BE2C (cell line): Measurements from ENCODE around the gene C1QTNF3.

Experiments used
- DNase-seq: peaks from one replicate; pipeline ENCODE4 v3.0.0-alpha.2; 2020
- H3K27me3 ChIP-seq: fragments of 250-450 bp; sonication (Bioruptor Pico); 2 replicates; pipeline ENCODE4 v1.5.1; 2020; ENCODE audit warnings: mild to moderate bottlenecking
- H3K36me3 ChIP-seq: fragments of 250-450 bp; sonication (Bioruptor Pico); 2 replicates; pipeline ENCODE4 v1.5.1; 2020; ENCODE audit warnings: mild to moderate bottlenecking
- H3K4me1 ChIP-seq: fragments of 250-450 bp; sonication (Bioruptor Pico); 2 replicates; pipeline ENCODE4 v1.5.1; 2020
- H3K4me3 ChIP-seq: 2 replicates; pipeline ENCODE4 v1.5.1; 2011; ENCODE audit warnings: low read depth, low read length
- H3K9me3 ChIP-seq: fragments of 250-450 bp; sonication (Bioruptor Pico); 2 replicates; pipeline ENCODE4 v1.5.1; 2020
- TF ChIP-seq, protein P1 (sequence below): IDR thresholded peaks from 2 replicates; pipeline ENCODE4 v1.5.1; 2012; ENCODE audit warnings: mild to moderate bottlenecking, low read depth, low read length

Gene C1QTNF3

GRCh38 chr5:33968211-33969005 is 74.6 kb downstream of the C1QTNF3 start:
- H3K9me3 ChIP-seq: no peaks in the 10 kb centered on the region
- peaks cover 11% of the 10 kb centered on the region for H3K27me3 ChIP-seq
- no peaks in the 10 kb centered on the region for H3K36me3 ChIP-seq
- peak; percentile 26 for DNase-seq
- TF ChIP-seq, protein P1, sequence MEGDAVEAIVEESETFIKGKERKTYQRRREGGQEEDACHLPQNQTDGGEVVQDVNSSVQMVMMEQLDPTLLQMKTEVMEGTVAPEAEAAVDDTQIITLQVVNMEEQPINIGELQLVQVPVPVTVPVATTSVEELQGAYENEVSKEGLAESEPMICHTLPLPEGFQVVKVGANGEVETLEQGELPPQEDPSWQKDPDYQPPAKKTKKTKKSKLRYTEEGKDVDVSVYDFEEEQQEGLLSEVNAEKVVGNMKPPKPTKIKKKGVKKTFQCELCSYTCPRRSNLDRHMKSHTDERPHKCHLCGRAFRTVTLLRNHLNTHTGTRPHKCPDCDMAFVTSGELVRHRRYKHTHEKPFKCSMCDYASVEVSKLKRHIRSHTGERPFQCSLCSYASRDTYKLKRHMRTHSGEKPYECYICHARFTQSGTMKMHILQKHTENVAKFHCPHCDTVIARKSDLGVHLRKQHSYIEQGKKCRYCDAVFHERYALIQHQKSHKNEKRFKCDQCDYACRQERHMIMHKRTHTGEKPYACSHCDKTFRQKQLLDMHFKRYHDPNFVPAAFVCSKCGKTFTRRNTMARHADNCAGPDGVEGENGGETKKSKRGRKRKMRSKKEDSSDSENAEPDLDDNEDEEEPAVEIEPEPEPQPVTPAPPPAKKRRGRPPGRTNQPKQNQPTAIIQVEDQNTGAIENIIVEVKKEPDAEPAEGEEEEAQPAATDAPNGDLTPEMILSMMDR: no peak
- H3K4me1 ChIP-seq: no peaks in the 10 kb centered on the region
- H3K4me3 ChIP-seq: no peak overlapping the region
